Stomach (tissue), 9 donors: ENCODE measurements around the gene CNTN6. TPM values are rescaled to one million over a fixed set of nuclear protein-coding genes. Genes with fewer than 3 reads are reported as not detected.

Experiments
- DNase-seq, 2 donors: peaks; one replicate each; pipeline versions ENCODE4 v3.0.0 to v3.0.0-alpha.2; 2013 to 2019
- H3K27ac ChIP-seq, 5 donors: fragments of 200-600 bp in 4 of 5; sonication (generic) in 4 of 5; one replicate each; pipeline ENCODE4 v1.5.1; 2013 to 2019; ENCODE audit warnings: mild to moderate bottlenecking in 1 of 5, moderate library complexity in 1 of 5
- H3K27me3 ChIP-seq, 3 donors: fragments of 200-600 bp; sonication (generic); one replicate each; pipeline ENCODE4 v1.5.1; 2017 to 2019; ENCODE audit warnings: mixed run types in 1 of 3
- H3K36me3 ChIP-seq, 4 donors: fragments of 200-600 bp; sonication (generic); 1 replicate in 3 of 4; 2 replicates in 1 of 4; pipeline ENCODE4 v1.5.1; 2016 to 2019
- H3K4me1 ChIP-seq, 4 donors: fragments of 200-600 bp; sonication (generic); one replicate each; pipeline ENCODE4 v1.5.1; 2016 to 2019
- H3K4me3 ChIP-seq, 4 donors: fragments of 200-600 bp; sonication (generic) in 3 of 4; one replicate each; pipeline ENCODE4 v1.5.1; 2016 to 2019; ENCODE audit warnings: mild to moderate bottlenecking in 1 of 4
- H3K9me3 ChIP-seq, 4 donors: fragments of 200-600 bp; sonication (generic); one replicate each; pipeline ENCODE4 v1.5.1; 2016 to 2019
- CTCF ChIP-seq, 7 experiments: fragments of 450-650 bp in 4 of 7; fragments of 200-600 bp in 3 of 7; sonication (generic) in 3 of 7; IDR thresholded peaks; one replicate each; pipeline ENCODE4 v1.5.1; 2016 to 2019; ENCODE audit warnings: antibody characterized with exemption in 7 of 7, control low read depth in 2 of 7, mild to moderate bottlenecking in 1 of 7
- EP300 ChIP-seq: sonication (generic); formaldehyde crosslinking; IDR thresholded peaks from one replicate; pipeline ENCODE4 v1.6.1; 2017; ENCODE audit warnings: antibody characterized with exemption
- POLR2A ChIP-seq, 4 donors: fragments of 450-650 bp; IDR thresholded peaks; one replicate each; pipeline ENCODE4 v1.6.1; 2016; ENCODE audit warnings: antibody characterized with exemption in 4 of 4, control low read depth in 2 of 4, mild to moderate bottlenecking in 1 of 4, moderate library complexity in 1 of 4
- POLR2AphosphoS5 ChIP-seq, 3 donors: sonication (generic); formaldehyde crosslinking; IDR thresholded peaks; one replicate each; pipeline ENCODE4 v1.6.1; 2016; ENCODE audit warnings: antibody characterized with exemption in 3 of 3
- WGBS, 5 donors: extraction: QIAGEN DNeasy Blood & Tissue Kit in 3 of 5; methylation state at CpG; one replicate each; pipeline versions ENCODE4 v1.1.5 to v1.1.7; 2013 to 2018; 5-methylcytosine and 5-hydroxymethylcytosine counted together
- intact Hi-C: fragments of 100-400 bp; cut with DNase I; formaldehyde crosslinking; loops from one replicate; pipeline ENCODE4 v1.15.1; 2023; ENCODE audit warnings: low total_unique reads
- polyA plus RNA-seq, 3 donors: library from polyadenylated mRNA; stranded (reverse); fragments of 200-250 nt; gene quantifications; one replicate each; pipeline ENCODE4 v1.2.3, GENCODE V29; 2013
- total RNA-seq, 5 donors: library from RNA; depleted of rRNA; stranded (reverse); fragments of >200 nt; gene quantifications; one replicate each; pipeline versions ENCODE4 v1.1.0 to v1.2.3, GENCODE V29; 2014 to 2016
- donor health status: healthy with polysubstance abuse.
- donor health status: Bipolar disorder and iron deficiency.
- donor health status: healthy.

CNTN6 gene
- total and polyA plus RNA-seq, 8 donors = 2.2 TPM; not detected in 7

GRCh38 chr3:1131166-1131565 lies 38.3 kb downstream of the CNTN6 start:
- Histone ChIP-seq H3K4me1 (no peaks in the 10 kb centered on the region), H3K27me3 (no peaks in the 10 kb centered on the region), H3K9me3 (no peaks in the 10 kb centered on the region), H3K36me3 (no peaks in the 10 kb centered on the region), H3K27ac (no peak overlapping the region), H3K4me3 (no peak overlapping the region)
- TF ChIP-seq EP300 = no peak
- TF ChIP-seq POLR2A (IDR thresholded peaks at IDR 0.05) = no peak
- TF ChIP-seq POLR2AphosphoS5 (IDR thresholded peaks at IDR 0.05) = no peak
- no peak for DNase-seq
- 24 to 70% (median 57%) methylated on average over 1 of the region's 1 CpG for WGBS, 5 donors
- intact Hi-C loops = no loop called here

GRCh38 chr3:1135194-1135593 lies 42.4 kb downstream of the CNTN6 start:
- intact Hi-C loops = no loop called here
- DNase-seq = no peak
- Histone ChIP-seq H3K4me3 (no peak overlapping the region), H3K36me3 (no peaks in the 10 kb centered on the region), H3K27me3 (no peaks in the 10 kb centered on the region), H3K4me1 (no peaks in the 10 kb centered on the region), H3K27ac (no peak overlapping the region), H3K9me3 (no peaks in the 10 kb centered on the region)
- 37 to 63% (median 57%) methylated on average over 2 of the region's 2 CpGs for WGBS, 5 donors
- TF ChIP-seq POLR2A (IDR thresholded peaks at IDR 0.05) (no peak), CTCF (IDR thresholded peaks at IDR 0.05) (no peak), POLR2AphosphoS5 (IDR thresholded peaks at IDR 0.05) (no peak), EP300 (no peak)

GRCh38 chr3:1138036-1138435 lies 45.2 kb downstream of the CNTN6 start:
- TF ChIP-seq CTCF (IDR thresholded peaks at IDR 0.05) (no peak), EP300 (no peak), POLR2A (IDR thresholded peaks at IDR 0.05) (no peak), POLR2AphosphoS5 (IDR thresholded peaks at IDR 0.05) (no peak)
- whole genome bisulfite sequencing, 5 donors = 57 to 82% (median 60%) methylated on average over 2 of the region's 2 CpGs

GRCh38 chr3:1139071-1139470 lies 46.2 kb downstream of the CNTN6 start:
- no peaks in the 10 kb centered on the region for H3K27me3 ChIP-seq
- no peak overlapping the region for H3K4me3 ChIP-seq
- intact Hi-C loops = no loop called here
- H3K9me3 ChIP-seq = no peaks in the 10 kb centered on the region
- no peaks in the 10 kb centered on the region for H3K4me1 ChIP-seq
- 12 to 59% (median 55%) methylated on average over 1 of the region's 1 CpG for WGBS, 5 donors
- TF ChIP-seq EP300 = no peak
- no peak for TF ChIP-seq POLR2AphosphoS5 (IDR thresholded peaks at IDR 0.05)
- TF ChIP-seq CTCF (IDR thresholded peaks at IDR 0.05) = no peak
- no peak for TF ChIP-seq POLR2A (IDR thresholded peaks at IDR 0.05)
- H3K27ac ChIP-seq = no peak overlapping the region
- no peak for DNase-seq
- H3K36me3 ChIP-seq = no peaks in the 10 kb centered on the region

More at GRCh38 chr3:1138036-1138435, 45.2 kb downstream of the CNTN6 start:
- intact Hi-C loops = no loop called here
- Histone ChIP-seq H3K4me1 (no peaks in the 10 kb centered on the region), H3K27ac (no peak overlapping the region), H3K27me3 (no peaks in the 10 kb centered on the region), H3K4me3 (no peak overlapping the region), H3K9me3 (no peaks in the 10 kb centered on the region), H3K36me3 (no peaks in the 10 kb centered on the region)
- DNase-seq = no peak

- Histone ChIP-seq H3K4me1 (no peaks in the 10 kb centered on the region), H3K4me3 (no peak overlapping the region), H3K9me3 (no peaks in the 10 kb centered on the region), H3K36me3 (no peaks in the 10 kb centered on the region), H3K27me3 (no peaks in the 10 kb centered on the region), H3K27ac (no peak overlapping the region)
- intact Hi-C loops = no loop called here
- no peak for TF ChIP-seq CTCF (IDR thresholded peaks at IDR 0.05)
- no peak for TF ChIP-seq EP300
- DNase-seq = no peak
- 52 to 71% (median 66%) methylated on average over 1 of the region's 1 CpG for WGBS, 5 donors
These were observed 54.5 kb downstream of the CNTN6 start for GRCh38 chr3:1147326-1147725.
